DMS53 treated with DMSO at 0.1 percent for 48 hours (cell line): Measurements from ENCODE around the gene FBXW7.

Experiments used
- DNase-seq: peaks from one replicate; lab custom pipeline; 2025; ENCODE audit not compliant: unreplicated experiment; lab: John Stamatoyannopoulos, UW

FBXW7 gene

DNA sequence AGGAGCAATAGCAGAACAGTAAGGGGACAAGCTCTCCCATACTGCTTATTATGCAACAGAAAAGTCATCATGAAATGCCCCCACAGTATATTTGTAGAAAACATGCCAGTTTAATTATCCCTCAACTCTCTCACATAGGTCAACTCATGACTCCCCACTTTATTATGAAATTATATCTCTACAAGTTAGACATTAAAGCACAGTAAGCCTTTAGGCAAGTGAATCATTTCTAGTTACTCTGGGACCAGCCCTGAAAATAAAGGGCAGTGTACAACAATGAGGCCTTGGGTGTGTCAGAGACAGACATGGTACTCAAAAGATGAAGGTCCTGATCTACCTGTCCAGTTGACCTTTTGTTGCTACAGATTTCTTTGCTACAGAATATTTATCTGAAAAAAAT lies 191.9 kb downstream of the FBXW7 start:
- no peak for DNase-seq

DNA sequence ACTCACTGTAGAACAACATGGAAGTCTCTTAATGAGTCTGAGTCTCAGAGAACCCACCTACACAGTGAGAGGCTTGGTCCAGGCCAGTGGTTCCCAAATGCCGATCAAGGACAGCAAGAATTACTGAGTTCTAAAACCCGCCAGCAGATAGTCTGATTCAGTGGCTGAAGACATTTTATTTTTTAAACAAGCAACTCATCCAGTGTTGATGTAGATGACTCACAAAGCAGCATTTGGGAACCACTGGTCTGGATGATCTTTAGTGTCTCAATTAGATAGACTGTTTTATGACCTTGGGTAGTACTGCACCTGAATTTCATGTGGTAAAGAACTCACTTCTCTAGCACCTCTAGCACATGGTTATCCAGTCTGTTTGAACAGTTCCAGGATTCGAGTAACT lies 193.6 kb downstream of the FBXW7 start:
- no peak for DNase-seq

DNA sequence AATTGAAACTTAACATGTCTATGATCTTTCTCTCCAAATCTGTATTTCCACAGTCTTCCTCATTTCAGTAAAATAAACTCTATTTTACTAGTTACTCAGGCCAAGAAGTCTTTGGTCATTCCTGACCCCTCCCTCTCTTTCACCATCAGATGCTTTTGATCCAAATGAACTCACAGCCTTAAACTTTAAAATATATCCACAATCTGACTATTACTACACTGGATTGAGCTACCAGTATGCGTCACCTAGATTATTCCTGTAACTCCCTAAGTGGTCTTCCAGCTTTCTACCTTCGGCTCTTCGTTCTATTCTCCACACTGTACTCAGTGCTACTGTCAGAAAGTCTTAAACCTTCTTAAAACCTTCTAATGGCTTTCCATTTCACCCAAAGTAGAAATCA lies 195.1 kb downstream of the FBXW7 start:
- no peak for DNase-seq

DNA sequence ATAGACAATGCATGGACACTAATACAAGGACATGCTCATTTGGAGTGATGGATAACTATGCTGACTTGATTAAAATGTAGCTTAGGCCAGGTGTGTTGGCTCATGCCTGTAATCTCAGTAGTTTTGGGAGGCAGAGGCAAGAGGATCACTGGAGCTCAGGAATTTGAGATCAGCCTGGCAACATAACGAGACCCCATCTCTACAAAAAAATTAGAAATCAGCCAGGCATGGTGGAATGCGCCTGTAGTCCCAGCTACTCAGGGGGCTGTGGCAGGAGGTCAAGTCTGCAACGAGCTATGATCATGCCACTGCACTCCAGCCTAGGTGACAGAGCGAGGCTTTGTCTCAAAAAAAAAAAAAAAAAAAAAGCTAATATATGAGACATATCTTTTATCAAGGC lies 196.3 kb downstream of the FBXW7 start:
- DNase-seq, result no peak

DNA sequence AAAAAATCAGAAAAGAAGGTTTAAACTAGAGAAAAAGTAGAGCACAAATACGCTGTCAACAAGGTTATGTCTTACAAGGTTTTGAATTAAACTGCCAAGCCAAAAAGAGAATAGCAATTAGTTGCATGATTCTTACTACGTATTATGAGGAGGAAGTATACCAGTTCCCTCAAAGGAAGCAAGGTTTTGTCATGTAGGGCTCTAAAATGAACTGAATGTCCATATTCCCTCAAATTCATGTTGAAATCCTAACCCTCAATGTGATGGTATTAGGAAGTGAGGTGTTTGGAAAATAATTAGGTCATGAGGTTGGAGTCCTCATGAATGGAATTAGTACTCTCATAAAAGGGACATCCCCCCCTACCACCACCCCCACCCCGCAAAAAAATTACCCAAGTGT lies 201.0 kb downstream of the FBXW7 start:
- DNase-seq, result no peak

DNA sequence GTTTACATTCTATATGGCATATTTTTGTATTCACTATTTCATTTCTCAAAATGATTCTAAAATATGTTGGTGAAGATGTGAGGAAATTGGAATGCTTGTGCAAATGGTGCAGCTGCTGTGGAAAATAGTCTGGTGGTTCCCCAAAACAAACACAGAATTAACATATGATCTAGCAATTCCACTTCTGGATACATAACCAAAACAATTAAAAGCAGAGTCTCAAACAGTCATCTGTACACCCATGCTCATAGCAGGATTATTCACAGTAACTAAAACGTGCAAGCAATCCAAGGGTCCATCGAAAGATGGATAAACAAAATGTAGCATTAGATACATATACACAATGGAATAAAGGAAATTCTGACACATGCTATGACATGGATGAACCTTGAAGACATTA lies 204.8 kb downstream of the FBXW7 start:
- DNase-seq, result no peak

DNA sequence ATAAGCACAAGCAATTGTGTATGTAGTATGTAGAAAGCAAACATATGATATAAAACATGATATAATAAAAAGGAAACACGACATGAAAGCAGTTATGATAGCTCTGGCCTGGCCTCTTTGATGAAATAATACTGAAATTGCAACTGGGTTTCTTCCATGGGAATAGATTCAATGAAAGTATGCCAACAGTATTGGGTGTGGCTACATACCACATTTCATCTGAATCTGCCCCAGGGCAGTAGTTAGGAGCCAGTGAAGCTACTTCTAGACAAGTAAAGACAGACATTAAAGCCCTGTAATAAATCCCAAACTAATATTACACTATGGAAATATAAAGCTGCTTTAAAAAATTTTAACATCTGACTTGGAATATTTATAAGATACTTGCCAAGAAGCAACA lies 207.3 kb downstream of the FBXW7 start:
- no peak for DNase-seq

DNA sequence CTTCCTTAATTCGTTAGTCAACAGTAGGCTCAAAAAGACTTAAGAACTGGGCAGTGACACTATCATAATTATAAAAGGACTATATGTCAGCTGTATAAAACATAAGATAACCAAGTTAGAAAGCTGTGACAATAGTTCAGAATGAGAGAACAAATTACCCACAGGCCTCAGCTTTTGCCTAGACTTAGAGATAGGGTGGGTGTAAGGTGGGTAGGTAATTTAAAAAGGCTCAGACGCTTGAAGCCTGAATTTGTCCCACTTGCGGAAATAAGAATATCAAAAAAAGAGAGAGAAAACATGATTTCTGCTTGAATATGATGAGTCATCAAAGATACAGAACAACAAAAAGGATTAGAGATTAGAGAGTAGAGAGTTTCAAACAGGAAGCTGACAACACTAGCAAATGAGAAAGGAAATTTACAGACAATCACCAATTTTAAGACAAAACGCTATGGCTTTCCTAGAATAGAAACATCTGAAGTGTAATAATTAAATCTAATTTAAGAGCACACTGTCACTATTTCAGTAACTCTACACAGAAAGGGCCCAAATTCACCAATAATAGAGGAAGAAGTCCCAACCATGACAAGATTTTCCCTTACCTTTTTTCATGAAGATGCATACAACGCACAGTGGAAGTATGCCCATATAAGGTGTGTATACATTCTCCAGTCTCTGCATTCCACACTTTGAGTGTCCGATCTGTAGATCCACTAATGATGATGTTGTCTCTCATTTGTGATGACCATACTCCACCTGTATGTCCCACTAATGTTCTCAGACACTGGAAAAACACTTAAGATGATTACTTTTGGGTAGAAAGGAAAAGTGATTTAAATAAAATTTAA lies 208.1 kb downstream of the FBXW7 start:
- DNase-seq, result no peak

DNA sequence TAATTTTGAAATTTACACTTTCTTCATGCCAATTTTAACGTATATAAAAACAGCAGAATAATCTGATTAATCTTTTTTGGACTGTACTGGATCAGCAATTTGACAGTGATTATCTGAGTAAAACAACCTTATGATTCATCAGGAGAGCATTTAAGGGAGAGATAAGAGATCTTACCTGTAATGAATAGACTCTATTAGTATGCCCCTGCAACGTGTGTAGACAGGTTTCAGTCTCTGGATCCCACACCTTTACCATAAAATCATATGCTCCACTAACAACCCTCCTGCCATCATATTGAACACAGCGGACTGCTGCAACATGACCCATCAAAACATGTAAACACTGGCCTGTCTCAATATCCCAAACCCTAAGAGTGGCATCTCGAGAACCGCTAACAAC lies 210.1 kb downstream of the FBXW7 start:
- no peak for DNase-seq

DNA sequence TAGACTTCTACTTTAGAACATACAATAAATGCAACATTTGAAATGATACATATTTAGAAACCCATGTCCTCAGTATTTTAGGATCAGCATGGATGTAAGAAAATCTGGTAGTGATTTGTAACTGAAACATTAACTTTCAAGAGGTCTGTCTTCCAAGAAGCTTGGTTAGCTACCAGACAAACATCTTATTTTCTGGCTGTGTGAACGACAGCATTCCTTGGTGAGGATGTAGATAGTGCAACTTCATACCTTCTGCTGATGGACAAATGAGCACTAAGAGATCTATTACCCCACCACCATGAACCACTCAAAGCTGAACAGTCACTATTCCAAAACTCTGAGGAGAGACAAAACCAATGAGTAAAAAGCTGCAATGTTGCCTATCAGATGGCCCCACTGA lies 212.7 kb downstream of the FBXW7 start:
- DNase-seq, result no peak

DNA sequence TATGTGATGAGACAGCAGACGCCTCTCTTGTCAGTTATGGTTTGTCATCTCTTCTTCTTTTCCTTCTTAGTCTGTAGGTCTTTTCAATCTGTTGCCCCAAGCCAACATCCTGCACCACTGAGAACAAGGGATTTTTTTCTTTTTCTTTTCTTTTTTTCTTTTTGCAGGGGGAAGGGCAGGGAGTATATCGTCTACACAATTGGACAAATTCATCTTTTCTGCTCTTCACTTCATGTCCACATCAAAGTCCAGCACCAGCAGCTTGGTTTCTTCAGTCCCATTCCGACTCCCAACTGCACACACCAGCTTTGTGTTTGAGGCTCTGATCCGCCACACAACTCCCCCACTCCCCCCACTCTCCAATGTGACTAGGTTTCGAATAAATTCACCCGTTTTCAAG lies 213.2 kb downstream of the FBXW7 start:
- no peak for DNase-seq

DNA sequence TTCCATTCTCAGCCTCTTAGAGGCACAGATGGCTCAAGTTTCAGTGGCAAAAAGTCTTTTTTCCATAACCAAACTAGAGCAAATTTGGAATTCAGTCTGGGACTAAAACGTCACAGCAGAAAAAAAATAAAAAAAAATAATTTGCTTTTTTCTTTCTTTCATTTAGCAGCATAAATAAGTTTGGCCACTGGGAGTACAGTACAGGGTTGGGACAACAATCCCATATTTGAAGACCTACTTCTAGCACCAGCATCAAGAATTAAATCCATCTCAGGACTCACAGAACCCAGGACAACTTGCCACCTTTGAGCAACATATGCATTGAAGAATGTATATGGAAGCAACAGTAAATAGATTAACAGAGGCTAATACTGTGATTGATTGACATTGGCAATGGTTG lies 214.0 kb downstream of the FBXW7 start:
- no peak for DNase-seq

DNA sequence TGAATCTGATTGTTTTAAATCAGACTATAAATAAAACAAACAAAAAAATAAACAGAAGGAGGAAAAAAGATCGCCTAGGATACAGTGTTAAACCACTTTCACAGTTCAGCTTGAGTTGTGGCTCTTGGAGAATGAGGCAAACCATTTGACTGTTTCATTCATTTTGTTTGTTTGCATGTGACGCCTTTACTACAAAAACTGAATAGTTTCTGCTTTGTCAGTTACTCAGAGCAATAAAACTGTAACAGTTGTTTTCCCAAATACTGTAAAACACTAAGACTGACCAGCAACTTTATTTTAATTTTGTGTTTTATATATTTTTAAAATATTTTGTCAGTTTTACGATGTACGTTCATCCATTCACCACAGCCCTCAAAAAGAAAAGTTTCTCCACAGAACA lies 214.5 kb downstream of the FBXW7 start:
- no peak for DNase-seq

DNA sequence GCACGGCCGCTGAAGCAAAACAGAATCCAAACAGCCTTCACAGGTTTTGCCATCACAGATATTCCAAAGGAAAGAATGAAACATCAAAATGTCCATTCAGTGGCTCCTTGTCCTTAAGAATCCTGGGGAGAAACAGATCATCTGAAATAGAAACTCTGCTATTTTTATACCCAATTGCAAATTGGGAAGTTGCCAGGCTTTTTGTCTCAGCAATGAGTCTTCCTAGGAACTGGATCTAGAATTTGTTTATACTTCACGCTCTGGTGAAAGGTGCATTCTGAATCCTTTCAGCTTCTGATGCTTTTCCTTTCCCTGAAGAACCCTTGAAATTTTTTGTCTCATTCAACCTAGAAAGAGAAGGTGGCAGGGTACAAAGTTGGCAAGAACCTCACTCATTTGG lies 218.9 kb downstream of the FBXW7 start:
- DNase-seq, result peak; percentile 16

DNA sequence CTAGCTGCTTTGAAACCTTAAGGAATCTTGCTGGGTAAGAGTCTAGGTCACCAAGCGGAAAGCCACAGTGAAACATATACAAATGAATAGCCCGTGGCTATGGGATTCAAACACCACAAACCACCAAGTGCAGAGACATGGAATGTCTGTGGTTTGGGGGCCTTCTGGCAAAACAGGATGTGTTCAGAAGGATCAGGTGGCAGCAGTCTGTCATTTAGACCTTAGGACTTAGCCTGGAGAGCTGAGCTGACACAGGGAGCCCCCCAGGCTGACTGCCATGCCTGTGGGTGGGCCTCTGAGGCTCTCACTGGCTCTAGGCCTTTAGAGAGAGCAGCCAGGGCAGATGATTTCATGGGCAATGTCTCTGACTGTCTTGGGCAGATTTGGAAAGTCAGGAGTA lies 225.6 kb downstream of the FBXW7 start:
- DNase-seq, result no peak

DNA sequence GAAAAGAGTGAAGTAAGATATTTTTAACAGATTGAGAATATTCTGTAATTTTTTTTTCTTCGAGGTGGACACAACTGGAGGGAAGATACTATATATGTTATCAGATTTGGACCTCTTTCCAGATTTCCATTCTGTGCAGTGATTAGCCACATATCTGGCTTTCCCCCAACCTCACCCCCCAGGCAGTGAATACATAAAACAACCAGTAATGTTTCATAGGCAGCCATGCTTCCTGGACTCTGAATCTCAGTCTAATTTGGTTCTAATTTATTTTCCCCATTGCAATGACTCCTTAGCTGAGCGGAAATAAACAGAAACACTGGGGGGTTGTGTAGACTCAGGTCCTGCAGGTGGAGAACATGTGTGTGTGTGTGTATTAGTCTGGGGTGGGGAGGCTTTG lies 226.5 kb downstream of the FBXW7 start:
- DNase-seq, result no peak

DNA sequence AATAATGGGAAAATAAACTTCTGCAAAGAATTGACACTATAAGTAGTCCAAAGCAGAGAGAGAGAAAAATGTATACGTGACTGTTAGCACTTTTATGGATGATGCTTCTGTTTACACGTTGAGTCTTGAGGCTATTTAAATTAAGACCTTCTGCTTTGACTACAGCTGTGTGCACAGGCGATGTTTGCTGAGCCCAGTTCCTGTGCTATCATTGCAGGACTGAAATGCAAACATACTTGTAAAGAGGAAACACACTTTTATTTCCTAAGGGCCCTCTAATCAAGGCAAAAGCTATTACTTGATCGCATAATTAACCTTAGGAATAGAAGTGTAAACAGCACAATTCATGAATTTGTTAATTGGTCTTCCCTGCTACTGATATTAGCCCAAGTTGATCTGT lies 226.9 kb downstream of the FBXW7 start:
- peak; percentile 81 for DNase-seq

DNA sequence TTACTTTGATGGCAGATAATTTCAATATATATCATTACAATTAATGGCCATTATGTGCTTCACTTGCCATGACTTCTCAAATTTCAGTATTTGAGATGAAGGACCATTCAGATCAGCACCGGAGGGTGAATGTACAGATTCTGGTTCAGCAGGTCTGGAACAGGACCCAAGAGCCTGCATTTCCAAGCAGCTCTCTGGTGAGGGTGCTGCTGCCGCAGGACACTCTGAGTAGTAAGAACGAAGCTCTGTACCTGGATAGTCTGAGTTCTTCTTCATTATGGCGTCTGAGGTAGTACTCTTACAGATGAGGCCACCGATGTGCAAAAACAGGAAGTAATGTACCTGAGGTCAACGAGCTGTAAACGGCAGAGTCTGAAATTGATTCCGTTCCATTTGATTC lies 228.2 kb downstream of the FBXW7 start:
- DNase-seq, result peak; percentile 29

DNA sequence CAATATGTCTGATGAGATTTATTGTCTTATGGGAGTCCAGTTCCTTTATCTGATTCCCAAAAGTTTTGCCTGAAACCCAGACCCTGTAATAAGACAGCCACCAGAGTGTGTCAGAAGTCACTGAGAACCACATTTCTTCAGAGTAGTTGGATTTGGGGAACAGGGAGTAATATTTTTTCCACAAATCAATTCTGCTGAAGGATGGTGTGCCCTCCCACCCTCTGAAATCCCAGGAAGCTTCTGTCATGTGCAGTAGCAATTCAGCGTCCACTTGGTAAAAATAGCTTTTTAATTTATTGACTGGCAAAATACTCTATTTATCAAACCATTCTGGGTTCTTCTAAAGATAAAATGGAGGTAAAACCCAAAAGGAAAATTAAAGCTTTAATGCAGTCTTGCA lies 229.4 kb downstream of the FBXW7 start:
- DNase-seq, result no peak

DNA sequence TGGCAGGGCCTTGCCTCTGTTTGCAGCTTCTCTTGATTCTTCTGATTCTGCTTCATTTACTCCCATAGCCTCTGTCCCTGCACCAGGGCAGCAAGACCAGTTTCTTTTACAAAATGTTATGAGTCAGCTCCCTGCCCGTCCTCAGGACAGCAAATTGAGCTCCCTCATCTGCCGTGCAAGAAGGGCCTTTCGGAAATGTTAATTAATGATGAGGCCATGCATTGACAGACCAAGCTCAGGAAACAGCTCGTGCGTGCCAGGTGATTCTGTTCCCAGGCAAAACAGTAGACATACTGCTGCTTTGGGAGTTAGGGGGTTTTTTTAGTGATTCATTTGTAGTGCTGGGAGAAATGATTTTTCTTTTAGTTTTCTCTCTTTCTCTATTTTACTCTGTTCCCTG lies 231.7 kb downstream of the FBXW7 start:
- peak; percentile 31 for DNase-seq

DNA sequence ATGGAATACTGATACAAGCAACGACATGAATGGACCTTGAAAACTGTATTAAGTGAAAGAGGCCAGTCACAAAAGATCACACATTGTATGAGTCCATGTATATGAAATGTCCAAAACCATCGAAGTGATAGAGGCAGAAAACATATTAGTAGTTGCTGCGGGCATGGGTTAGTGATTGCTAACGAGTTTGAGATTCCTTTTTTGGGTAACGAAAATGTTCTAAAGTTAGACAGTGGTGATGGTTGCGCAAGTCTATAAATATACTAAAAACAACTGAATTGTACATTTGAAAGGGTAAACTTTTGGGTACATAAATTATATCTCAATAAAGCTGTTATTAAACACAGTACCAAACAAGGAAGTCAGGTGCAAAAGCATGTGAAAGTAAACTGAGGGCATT lies 234.5 kb downstream of the FBXW7 start:
- no peak for DNase-seq

DNA sequence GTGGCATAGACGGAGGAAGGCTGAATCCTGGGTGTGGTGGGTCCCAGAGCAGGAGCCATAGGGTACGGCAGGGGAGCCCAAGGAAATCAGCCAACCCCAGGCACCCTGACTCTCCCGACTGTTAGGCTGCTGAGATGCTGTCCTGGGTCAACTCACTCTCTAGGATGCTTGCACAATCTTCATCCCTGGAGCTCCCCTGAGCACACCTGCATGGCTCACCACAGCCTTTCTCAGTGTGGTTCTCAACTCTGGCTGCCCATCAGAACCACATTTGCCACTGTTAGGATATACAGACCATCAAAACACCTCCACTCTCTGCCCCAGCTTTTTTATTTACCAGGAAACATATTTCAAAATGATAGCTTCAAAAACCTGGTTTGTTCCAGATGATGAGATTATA lies 236.3 kb downstream of the FBXW7 start:
- no peak for DNase-seq

DNA sequence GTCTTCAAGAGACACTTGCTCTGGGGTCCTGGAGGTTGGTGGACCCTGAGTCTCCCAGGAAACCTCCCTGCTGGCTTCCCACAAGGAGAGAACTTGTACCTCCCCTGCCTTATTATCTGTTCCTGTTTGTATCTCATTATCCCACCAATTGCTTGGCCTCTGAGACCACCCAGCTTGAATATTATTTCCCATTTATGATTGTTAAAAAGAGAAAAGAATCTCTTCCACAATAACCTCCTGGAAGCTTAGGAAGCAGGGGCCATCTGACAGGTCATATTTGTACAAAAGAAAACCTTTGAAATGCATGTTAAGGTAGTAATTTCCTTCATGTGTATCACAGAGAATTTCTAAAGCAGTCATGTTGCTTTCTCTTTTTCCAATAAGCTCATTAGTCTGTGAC lies 239.5 kb downstream of the FBXW7 start:
- no peak for DNase-seq
